Transverse colon (tissue), 3 donors: ENCODE results near the gene GNS.

Source experiments
- EP300 ChIP-seq: sonication (generic); formaldehyde crosslinking; IDR thresholded peaks from one replicate; pipeline ENCODE4 v1.6.1; 2017; ENCODE audit warnings: antibody characterized with exemption, low read depth
- POLR2A ChIP-seq: fragments of 450-650 bp; IDR thresholded peaks from one replicate; pipeline ENCODE4 v1.6.1; 2016; ENCODE audit warnings: antibody characterized with exemption, mild to moderate bottlenecking, moderate library complexity
- TF ChIP-seq, protein P1 (sequence below), 5 experiments: fragments of 200-600 bp in 3 of 5; fragments of 450-650 bp in 2 of 5; sonication (generic) in 3 of 5; IDR thresholded peaks; 1 replicate in 2 of 5; 2 replicates in 3 of 5; pipeline ENCODE4 v1.5.1; 2016 to 2017; ENCODE audit warnings: antibody characterized with exemption in 5 of 5, inconsistent platforms in 3 of 5, mild to moderate bottlenecking in 2 of 5, moderate library complexity in 1 of 5

DNA sequence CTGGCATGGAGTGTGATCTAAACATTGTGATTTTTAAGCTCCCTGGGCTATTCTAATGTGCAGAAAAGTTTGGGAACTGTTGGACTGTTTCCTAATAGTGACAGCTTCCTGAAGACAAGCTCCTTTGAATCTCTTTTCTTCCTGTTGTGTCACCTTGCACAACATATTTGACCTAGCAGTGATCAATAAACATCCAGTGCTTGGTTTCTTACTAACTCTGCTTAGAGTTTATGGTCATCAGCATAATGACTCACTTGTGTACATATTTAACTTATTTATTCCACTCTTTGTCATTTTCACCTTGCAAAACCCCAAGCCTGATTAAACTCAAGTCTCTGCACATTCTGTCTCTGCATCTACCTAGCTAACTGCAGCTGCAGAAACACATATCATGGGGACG, 38.0 kb upstream of the GNS start:
- TF ChIP-seq, protein P1, sequence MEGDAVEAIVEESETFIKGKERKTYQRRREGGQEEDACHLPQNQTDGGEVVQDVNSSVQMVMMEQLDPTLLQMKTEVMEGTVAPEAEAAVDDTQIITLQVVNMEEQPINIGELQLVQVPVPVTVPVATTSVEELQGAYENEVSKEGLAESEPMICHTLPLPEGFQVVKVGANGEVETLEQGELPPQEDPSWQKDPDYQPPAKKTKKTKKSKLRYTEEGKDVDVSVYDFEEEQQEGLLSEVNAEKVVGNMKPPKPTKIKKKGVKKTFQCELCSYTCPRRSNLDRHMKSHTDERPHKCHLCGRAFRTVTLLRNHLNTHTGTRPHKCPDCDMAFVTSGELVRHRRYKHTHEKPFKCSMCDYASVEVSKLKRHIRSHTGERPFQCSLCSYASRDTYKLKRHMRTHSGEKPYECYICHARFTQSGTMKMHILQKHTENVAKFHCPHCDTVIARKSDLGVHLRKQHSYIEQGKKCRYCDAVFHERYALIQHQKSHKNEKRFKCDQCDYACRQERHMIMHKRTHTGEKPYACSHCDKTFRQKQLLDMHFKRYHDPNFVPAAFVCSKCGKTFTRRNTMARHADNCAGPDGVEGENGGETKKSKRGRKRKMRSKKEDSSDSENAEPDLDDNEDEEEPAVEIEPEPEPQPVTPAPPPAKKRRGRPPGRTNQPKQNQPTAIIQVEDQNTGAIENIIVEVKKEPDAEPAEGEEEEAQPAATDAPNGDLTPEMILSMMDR (IDR thresholded peaks at IDR 0.05) = no peak
- TF ChIP-seq EP300 = no peak
- no peak for TF ChIP-seq POLR2A
